Endothelial cell of umbilical vein (primary cell): ENCODE results near the gene EFHD2. TPM values are rescaled to one million over a fixed set of nuclear protein-coding genes. Genes with fewer than 3 reads are reported as not detected.

ENCODE experiments used
- BruUV-seq: library from RNA; stranded (reverse); fragments of 400-500 nt; replicated peaks from 2 replicates; lab custom pipeline; 2021; lab: Mats Ljungman, UMichigan
- CTCF ChIA-PET: fragments of 300-600, 350-600 bp; sonication (Branson Sonifier 250); formaldehyde crosslinking; loops from one replicate; lab custom pipeline; 2021; ENCODE audit warnings: antibody characterized with exemption, inconsistent platforms; lab: Charles Lee
- POLR2A ChIA-PET: fragments of 300-600, 350-600 bp; sonication (Branson Sonifier 250); formaldehyde crosslinking; loops from one replicate; lab custom pipeline; 2021; ENCODE audit warnings: antibody characterized with exemption, inconsistent platforms; lab: Charles Lee
- DNase-seq: peaks from one replicate; pipeline ENCODE4 v3.0.0-alpha.2; 2011; ENCODE audit warnings: low read depth, low spot score
- FAIRE-seq: peaks from 2 replicates; lab custom pipeline; 2011; peaks lifted over from hg19 to GRCh38; lab: Jason Lieb, UNC
- H2AFZ ChIP-seq: 2 replicates; pipeline ENCODE4 v1.6.0; 2012; ENCODE audit warnings: low read depth, low read length, control low read depth, inconsistent platforms
- H3K27ac ChIP-seq: 2 replicates; pipeline ENCODE4 v1.5.1; 2011; ENCODE audit warnings: low read depth, mild to moderate bottlenecking, control low read depth, low read length, moderate library complexity; ENCODE audit not compliant: insufficient read depth
- H3K27me3 ChIP-seq, 2 experiments: 2 replicates each; pipeline versions ENCODE4 v1.6.0 to v1.6.1; 2011; ENCODE audit warnings: low read length in 2 of 2, mixed read lengths in 1 of 2; ENCODE audit not compliant: control insufficient read depth in 2 of 2, insufficient read depth in 2 of 2
- H3K36me3 ChIP-seq, 2 experiments: 2 replicates in 1 of 2; 3 replicates in 1 of 2; pipeline ENCODE4 v1.5.1; 2011; ENCODE audit warnings: low read length in 2 of 2, mild to moderate bottlenecking in 1 of 2, moderate library complexity in 1 of 2; ENCODE audit not compliant: control insufficient read depth in 2 of 2, insufficient read depth in 2 of 2; ENCODE audit errors: extremely low read depth in 1 of 2
- H3K4me1 ChIP-seq: 3 replicates; pipeline ENCODE4 v1.5.1; 2011; ENCODE audit warnings: mild to moderate bottlenecking, low read length; ENCODE audit not compliant: control insufficient read depth, insufficient read depth; ENCODE audit errors: extremely low read depth
- H3K4me2 ChIP-seq: 2 replicates; pipeline ENCODE4 v1.6.1; 2011; ENCODE audit warnings: low read length, control low read depth, mixed read lengths; ENCODE audit not compliant: insufficient read depth
- H3K4me3 ChIP-seq, 3 experiments: fragments of 200-600 bp in 1 of 3; sonication (generic), shearing (Covaris generic) in 1 of 3; replicated peaks in 1 of 3; 2 replicates each; pipeline ENCODE4 v1.5.1; 2011 to 2016; ENCODE audit warnings: control low read depth in 3 of 3, low read length in 3 of 3, mild to moderate bottlenecking in 2 of 3, inconsistent platforms in 1 of 3, low read depth in 1 of 3, moderate library complexity in 1 of 3; ENCODE audit not compliant: insufficient read depth in 1 of 3
- H3K79me2 ChIP-seq: 2 replicates; pipeline ENCODE4 v1.6.0; 2012; ENCODE audit warnings: low read length, inconsistent platforms; ENCODE audit not compliant: control insufficient read depth, insufficient read depth
- H3K9ac ChIP-seq: replicated peaks from 2 replicates; pipeline ENCODE3; 2011; ENCODE audit warnings: low read length, control low read depth; ENCODE audit not compliant: insufficient read depth; ENCODE audit errors: extremely low read depth
- H3K9me1 ChIP-seq: replicated peaks from 3 replicates; pipeline ENCODE4 v1.6.0; 2011; ENCODE audit warnings: mild to moderate bottlenecking, low read length; ENCODE audit not compliant: control insufficient read depth, insufficient read depth; ENCODE audit errors: extremely low read depth
- H3K9me3 ChIP-seq: replicated peaks from 2 replicates; pipeline ENCODE4 v1.5.1; 2012; ENCODE audit warnings: low read length, inconsistent platforms; ENCODE audit not compliant: control insufficient read depth, insufficient read depth
- H4K20me1 ChIP-seq: replicated peaks from 2 replicates; pipeline ENCODE3; 2011; ENCODE audit warnings: mild to moderate bottlenecking, low read length; ENCODE audit not compliant: control insufficient read depth, insufficient read depth; ENCODE audit errors: extremely low read depth
- CTCF ChIP-seq, 2 donors: IDR thresholded peaks; 1 replicate in 1 of 2; 2 replicates in 1 of 2; pipeline ENCODE4 v1.5.1; 2011; ENCODE audit warnings: low read length in 2 of 2, mild to moderate bottlenecking in 2 of 2, moderate library complexity in 2 of 2, control low read depth in 1 of 2, inconsistent platforms in 1 of 2, low read depth in 1 of 2; ENCODE audit not compliant: insufficient read depth in 1 of 2; ENCODE audit errors: extremely low read depth in 1 of 2
- FOS ChIP-seq: IDR thresholded peaks from 2 replicates; pipeline ENCODE4 v1.6.1; 2011; ENCODE audit warnings: mild to moderate bottlenecking, low read length, moderate library complexity, borderline replicate concordance; ENCODE audit not compliant: insufficient read depth
- GATA2 ChIP-seq: IDR thresholded peaks from 2 replicates; pipeline ENCODE4 v1.7.0; 2011; ENCODE audit warnings: low read depth, mild to moderate bottlenecking, moderate library complexity, mixed read lengths, low read length; ENCODE audit not compliant: insufficient read length, insufficient read depth
- MAX ChIP-seq: IDR thresholded peaks from 2 replicates; pipeline ENCODE4 v1.6.1; 2011; ENCODE audit not compliant: insufficient read depth, insufficient read length
- MYC ChIP-seq: IDR thresholded peaks from one replicate; pipeline ENCODE4 v1.6.1; 2011; ENCODE audit warnings: mild to moderate bottlenecking, low read depth, low read length
- POLR2AphosphoS5 ChIP-seq: IDR thresholded peaks from 2 replicates; pipeline ENCODE4 v1.6.1; 2012; ENCODE audit warnings: low read depth, mild to moderate bottlenecking, control low read depth, low read length, moderate library complexity; ENCODE audit not compliant: insufficient read depth
- dilution Hi-C: fragments of 300-500 bp; cut with MboI; formaldehyde crosslinking; loops from one replicate; pipeline ENCODE4 v1.15.0; 2019; ENCODE audit warnings: low sequenced_read_pairs; ENCODE audit not compliant: extremely low pct_ligation_motif_present
- intact Hi-C: fragments of 100-400 bp; cut with micrococcal nuclease; formaldehyde crosslinking; loops from one replicate; pipeline ENCODE4 v1.10.0; 2022
- polyA plus RNA-seq, 4 experiments: library from polyadenylated mRNA; depleted of rRNA in 3 of 4; stranded (reverse) in 3 of 4; unstranded in 1 of 4; fragments of >200 nt; gene quantifications; 2 replicates each; pipeline versions ENCODE4 v1.2.1 to v1.2.3, GENCODE V29; 2011 to 2012; ENCODE audit warnings: missing spikeins in 1 of 4
- total RNA-seq: library from RNA; stranded (reverse); gene quantifications from 2 replicates; pipeline ENCODE4 v1.2.3, GENCODE V29; 2021

The EFHD2 gene
- total and polyA plus RNA-seq, 2 donors (not counting 3 experiments of a cell fraction or from before 2014, with no cell fraction given), result 50.2 to 73.5 TPM

- intact Hi-C loops, result no loop called here
- POLR2A ChIA-PET, result no interaction called here
- no peak for DNase-seq
- no peaks in the 10 kb centered on the region for H3K27me3 ChIP-seq
- CTCF ChIA-PET, result no interaction called here
- no TSS peak for BruUV-seq
- no peaks in the 10 kb centered on the region for H3K9me1 ChIP-seq
- H3K9ac ChIP-seq, result no peak overlapping the region
- no peaks in the 10 kb centered on the region for H3K36me3 ChIP-seq
- no peak overlapping the region for H3K4me3 ChIP-seq
- no peaks in the 10 kb centered on the region for H3K9me3 ChIP-seq
- H3K4me1 ChIP-seq, result no peaks in the 10 kb centered on the region
- FAIRE-seq, result no peak
- H3K27ac ChIP-seq, result no peak overlapping the region
- no peak for TF ChIP-seq POLR2AphosphoS5
- no peak for TF ChIP-seq GATA2
- TF ChIP-seq FOS, result no peak
- TF ChIP-seq MYC, result no peak
- no peak for TF ChIP-seq CTCF (IDR thresholded peaks at IDR 0.05; ENCODE audit: extremely low read depth in 1 of 2, insufficient read depth in 1 of 2, low read depth in 1 of 2, low read length in 2 of 2)
- no peak for TF ChIP-seq MAX
- dilution Hi-C loops, result no loop called here
- no peaks in the 10 kb centered on the region for H4K20me1 ChIP-seq
- H2AFZ ChIP-seq, result no peak overlapping the region
- H3K79me2 ChIP-seq, result no peaks in the 10 kb centered on the region
- H3K4me2 ChIP-seq, result no peak overlapping the region
Measured at GRCh38 chr1:15454256-15454655, 44.6 kb downstream of the EFHD2 start.
